Umbilical cord (tissue), 2 donors: ENCODE data around the gene ANKIB1. TPM values are rescaled to one million over a fixed set of nuclear protein-coding genes. Genes with fewer than 3 reads are reported as not detected.

Source experiments
- DNase-seq: peaks from one replicate; pipeline ENCODE4 v3.0.0-alpha.2; 2015; ENCODE audit warnings: low spot score
- total RNA-seq: library from RNA; depleted of rRNA; stranded (reverse); fragments of >200 nt; gene quantifications from one replicate; pipeline ENCODE4 v1.2.3, GENCODE V29; 2014; ENCODE audit warnings: low replicate concordance; ENCODE audit not compliant: insufficient read depth

Gene ANKIB1
- total RNA-seq, 1 donor from 2014 or later, result 57.3 TPM

DNA sequence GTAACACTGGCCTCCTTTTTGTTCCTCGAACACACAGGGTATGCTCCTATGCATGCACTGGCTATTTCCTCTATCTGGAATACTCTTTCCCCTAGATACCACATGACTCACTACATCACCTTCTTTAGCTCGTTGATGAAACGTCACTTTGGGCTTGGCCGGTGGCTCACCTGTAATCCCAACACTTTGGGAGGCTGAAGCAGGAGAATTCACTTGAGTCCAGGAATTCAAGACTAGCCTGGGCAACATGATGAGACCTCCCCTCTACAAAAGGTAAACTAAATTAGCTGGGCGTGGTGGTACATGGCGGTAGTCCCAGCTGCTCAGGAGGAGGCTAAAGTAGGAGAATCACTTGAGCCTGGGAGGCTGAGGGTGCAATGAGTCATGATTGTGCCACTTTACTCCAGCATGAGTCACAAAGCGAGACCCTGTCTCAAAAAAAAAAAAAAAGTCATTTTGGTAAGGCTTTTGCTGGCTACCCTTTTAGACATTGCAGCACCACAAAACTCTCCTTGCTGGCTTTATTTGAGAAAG lies 14.5 kb downstream of the ANKIB1 start:
- no peak for DNase-seq

DNA sequence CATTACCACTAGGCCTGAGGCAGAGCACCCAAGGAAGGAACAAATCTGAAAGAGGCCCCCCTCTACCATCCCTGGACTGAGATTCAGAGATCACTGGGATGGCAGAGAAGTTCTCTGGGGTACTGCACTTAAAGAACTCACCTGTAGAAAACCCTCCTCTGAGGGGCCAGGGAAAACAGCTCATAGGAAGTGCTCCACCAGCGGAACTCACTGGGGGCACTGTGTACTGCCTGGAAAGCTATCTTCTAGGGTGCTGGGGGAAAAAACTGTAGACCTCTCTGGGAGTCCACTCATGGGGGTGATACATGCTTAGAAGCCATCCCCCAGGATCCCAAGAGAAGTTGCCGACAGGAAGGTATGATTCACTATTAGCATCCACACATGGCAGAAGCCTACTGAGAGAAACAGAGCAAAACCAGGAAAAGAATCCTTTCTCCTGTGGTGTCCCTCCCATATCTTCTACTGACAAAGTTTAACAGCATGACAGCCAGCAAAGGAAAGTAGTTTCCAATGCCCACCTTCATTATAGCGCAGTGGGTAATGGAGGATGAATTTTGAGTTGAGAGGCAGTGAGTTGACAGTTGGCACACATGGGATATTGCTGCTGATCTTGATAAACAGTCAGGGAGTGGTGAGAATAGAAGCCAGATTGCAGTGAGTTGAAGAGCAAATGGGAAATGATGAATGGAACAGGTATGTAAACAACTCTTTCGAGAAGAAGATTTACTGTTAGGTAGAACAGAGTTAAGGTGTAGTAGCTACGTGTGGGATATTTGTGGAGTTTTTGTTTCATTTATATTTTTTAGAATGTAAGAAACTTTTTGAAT lies 20.9 kb downstream of the ANKIB1 start:
- no peak for DNase-seq

DNA sequence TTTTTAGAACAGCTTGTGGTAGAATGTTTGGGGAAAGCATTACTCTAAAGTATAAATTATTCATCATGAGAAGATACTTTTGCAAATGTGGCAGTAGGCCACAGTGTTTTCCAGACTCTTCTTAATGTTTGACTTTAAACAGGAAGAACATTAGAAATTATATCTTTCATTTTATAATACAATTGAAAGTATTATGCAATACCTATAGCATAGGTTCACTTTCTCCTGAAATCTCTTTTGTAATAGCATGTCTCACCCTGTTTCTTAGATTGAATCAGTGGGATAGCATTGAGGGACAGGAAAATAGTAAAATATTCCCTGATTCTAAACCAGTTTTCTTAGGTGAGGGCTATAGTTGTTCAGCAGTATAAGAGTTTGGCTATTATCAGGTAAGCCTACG lies 23.1 kb downstream of the ANKIB1 start:
- DNase-seq, result no peak

GRCh38 chr7:92275327-92275726 lies 29.6 kb downstream of the ANKIB1 start:
- no peak for DNase-seq

DNA sequence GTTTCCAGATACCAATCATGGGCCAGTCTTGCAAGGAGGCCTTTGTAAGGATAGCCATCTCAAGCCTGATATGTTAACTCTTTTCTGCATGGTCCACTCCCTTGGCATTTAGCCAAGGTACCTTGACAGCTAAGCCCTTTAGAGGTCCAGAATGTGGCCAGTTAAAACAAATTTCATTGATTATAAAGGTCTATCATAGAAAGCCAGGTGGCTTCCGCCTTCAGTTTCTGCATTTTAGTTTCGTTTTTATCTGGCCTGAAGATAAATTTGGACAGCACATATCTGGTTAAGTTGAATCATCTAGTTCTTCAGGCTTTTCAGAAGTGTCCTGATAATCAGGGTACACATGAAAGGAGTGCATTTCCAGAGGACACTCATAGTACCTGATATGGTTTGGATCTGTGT lies 30.7 kb downstream of the ANKIB1 start:
- no peak for DNase-seq

DNA sequence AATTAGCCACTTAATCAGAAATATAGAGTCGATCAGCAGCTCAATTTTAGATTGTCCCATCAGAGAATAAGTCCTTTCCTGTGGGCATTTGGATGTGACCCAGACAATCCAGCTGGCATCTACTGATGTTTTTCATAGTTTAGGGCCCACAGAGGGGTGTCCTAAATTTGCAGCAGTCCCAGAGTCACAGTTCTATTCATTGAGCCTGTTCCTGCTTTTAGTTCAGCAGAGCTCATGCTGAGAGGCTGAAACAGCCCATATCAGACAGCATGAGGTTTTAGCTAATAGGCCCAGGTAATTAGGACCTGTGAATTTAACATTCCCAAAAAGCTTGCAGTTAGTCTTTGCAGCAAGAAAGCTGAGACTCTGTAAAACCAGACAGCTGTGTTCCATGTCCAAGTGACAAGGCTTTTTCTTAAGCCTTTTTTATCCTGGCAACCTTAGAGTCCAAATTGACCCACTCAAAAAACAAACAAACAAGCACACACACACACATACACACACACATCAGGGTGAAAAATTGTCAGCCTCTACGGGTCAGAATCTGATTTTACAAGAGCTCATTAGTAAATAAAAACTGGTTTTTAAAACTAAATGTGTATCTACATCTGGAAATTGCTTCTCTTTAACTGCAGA lies 33.7 kb downstream of the ANKIB1 start:
- no peak for DNase-seq

- no peak for DNase-seq
Measured at GRCh38 chr7:92281031-92281430, 35.3 kb downstream of the ANKIB1 start.

DNA sequence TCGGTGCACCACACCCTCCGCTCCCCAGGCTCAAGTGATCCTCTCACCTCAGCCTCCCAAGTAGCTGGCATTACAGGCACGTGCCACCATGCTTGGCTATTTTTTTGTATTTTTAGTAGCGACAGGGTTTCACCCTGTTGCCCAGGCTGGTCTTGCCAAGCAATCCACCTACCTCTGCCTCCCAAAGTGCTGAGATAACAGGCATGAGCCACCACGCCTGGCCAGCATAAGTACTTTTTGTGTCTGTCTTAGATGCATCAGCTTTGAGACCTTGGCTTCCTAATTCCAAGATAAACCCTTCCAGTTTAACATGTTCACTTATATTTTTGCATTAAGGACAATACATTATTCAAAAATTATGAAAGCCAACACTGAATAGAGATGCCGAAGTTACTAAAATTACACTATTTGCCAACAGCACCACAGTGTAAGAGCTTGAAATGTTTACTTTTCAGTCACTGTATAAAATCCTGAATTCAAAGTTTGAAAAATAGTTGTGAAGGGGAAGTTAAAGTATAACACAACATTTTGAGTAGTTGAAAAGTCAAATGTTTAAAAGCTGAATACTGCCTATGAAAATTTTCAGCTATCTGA lies 36.5 kb downstream of the ANKIB1 start:
- DNase-seq, result no peak

DNA sequence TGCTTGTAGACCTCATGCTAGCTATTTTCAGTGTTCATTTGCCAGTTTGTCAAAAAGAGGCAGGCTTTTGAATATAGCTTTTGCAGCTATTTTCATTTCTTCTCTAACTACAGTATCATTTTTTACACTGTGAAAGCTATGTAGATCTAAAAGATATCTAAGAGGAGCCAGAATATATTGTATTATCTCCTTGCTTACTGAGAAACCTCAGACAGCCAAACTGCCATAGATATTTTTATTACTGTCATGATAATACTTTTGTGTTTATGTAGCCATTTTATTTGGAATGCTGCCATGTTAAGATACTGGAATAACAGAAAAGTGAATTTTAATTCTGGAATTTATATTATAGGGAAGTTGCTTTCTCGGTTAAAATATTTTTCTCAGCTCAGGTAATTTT lies 37.2 kb downstream of the ANKIB1 start:
- DNase-seq, result no peak

DNA sequence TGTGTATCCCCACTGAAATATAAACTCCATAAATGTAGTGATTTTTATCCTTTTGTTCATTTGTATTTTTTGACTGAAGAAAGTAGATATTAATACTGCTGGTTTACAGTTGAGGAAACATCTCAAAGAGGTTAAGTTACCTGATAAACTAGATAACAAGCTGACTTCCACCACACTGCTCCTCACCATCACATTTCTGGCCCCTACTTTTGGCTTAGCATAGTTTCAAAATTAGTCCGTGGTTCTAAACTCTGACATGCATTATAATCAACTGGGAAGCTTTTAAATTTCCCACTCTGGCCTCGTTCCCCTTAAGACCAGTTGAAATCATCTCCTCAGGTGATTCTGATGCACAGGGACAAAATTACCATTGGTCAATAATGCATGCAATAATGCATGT lies 43.5 kb downstream of the ANKIB1 start:
- no peak for DNase-seq

GRCh38 chr7:92292981-92293380 lies 47.2 kb downstream of the ANKIB1 start:
- DNase-seq, result no peak

- no peak for DNase-seq
Measured at GRCh38 chr7:92293896-92294590, 48.3 kb downstream of the ANKIB1 start.

GRCh38 chr7:92295391-92295790 lies 49.6 kb downstream of the ANKIB1 start:
- no peak for DNase-seq

- DNase-seq, result no peak
Measured at GRCh38 chr7:92296235-92296634, 50.5 kb downstream of the ANKIB1 start.

DNA sequence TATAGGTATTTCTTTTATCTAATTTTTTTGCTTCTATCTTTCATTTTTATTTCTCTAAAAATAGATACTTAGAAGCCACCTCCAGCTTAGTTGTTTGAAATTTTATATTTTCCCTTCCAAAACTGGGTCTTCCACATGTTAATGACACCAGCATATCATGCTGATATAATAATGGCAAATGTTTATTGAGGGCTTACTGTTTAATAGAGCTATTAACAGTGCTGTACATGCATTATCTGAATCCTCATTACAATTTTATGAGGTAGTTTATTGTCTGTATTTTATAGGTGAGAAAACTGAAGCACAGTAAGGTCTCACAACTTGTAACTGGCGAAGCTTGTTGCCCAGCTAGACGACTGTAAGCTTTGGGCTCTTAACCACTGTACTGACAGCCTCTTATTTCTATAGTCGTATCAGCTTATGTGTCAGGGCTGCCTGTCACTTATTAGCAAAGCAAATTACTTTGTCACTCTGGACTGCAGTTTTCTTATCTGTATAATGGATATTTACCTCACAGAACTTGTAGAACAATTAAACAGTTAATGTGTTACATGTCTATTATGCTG lies 51.2 kb downstream of the ANKIB1 start:
- DNase-seq, result no peak

DNA sequence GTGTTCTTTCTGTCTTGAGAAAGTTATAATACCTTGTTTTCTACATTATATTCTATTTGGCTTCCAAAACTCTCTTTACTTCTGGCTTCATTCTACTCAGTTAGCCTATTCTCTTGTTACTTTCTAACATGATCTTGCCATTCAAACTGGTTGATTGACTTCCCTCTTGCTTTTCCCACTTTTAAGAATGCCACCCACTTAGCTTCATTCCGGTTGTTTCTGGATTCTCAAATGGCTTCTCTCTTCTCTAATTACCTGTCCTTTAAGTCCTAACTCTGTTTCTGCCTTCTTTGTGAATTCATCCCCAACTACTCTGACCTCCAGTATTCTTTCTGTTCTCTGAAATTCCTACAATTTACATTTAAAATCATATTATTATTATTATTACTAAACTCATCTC lies 52.0 kb downstream of the ANKIB1 start:
- DNase-seq, result no peak

DNA sequence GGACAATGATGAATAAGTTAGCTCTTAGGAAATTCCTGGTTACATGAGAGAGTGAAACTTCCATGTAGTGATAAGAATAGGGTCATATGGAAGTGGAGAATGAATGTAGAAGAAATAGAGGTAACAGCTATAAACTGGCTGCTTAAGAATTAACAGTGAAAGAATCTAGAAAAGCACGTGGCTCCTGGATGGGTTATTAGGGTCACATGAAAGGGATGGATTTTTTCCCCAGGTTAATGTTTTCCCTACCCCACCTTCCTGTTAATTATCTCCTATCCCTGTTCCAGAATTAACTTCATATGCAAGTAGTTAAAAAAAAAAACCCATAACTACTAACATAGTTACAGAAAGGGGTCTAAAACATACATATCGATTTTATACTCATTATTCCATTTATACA lies 58.0 kb downstream of the ANKIB1 start:
- DNase-seq, result no peak

GRCh38 chr7:92304406-92304893 lies 58.7 kb downstream of the ANKIB1 start:
- DNase-seq, result no peak

GRCh38 chr7:92306153-92306552 lies 60.4 kb downstream of the ANKIB1 start:
- no peak for DNase-seq

DNA sequence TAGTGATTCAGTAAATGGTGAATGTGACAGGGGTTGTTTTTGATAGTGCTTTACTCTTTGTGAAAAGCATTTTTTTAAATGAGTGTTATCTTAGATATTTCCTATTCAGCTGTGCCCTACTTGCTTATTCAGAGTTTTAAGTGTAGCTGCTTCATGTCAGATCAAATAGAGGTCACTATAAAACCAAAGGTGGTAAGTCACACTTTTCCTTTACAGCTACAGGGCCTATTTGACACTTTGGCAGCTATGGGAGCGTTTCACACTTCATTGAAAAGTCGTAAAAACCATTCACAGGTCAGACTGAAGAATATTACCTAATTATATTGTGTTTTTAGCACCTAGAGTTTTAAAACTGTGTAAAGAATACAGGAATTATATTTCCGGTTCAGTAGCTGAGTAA lies 67.3 kb downstream of the ANKIB1 start:
- no peak for DNase-seq

- DNase-seq, result no peak
Measured at GRCh38 chr7:92319243-92319642, 73.5 kb downstream of the ANKIB1 start.

- DNase-seq, result no peak
Measured at GRCh38 chr7:92325173-92325572, 79.4 kb downstream of the ANKIB1 start.
